Mesodermal cell (in vitro differentiated cells): Measurements from ENCODE around the gene NTN3.

ENCODE experiments used
- H3K27ac ChIP-seq: 2 replicates; pipeline ENCODE4 v1.7.0; 2013; ENCODE audit warnings: mild to moderate bottlenecking, low read depth, low read length, moderate library complexity; ENCODE audit not compliant: severe bottlenecking
- H3K36me3 ChIP-seq: 2 replicates; pipeline ENCODE4 v1.7.1; 2013; ENCODE audit warnings: mild to moderate bottlenecking, low read length, moderate library complexity; ENCODE audit not compliant: control insufficient read depth, insufficient read depth
- H3K4me1 ChIP-seq: one replicate; pipeline ENCODE4 v1.7.1; 2013; ENCODE audit warnings: mild to moderate bottlenecking, low read length; ENCODE audit not compliant: insufficient read depth, control insufficient read depth, poor library complexity, severe bottlenecking
- H3K4me3 ChIP-seq: 2 replicates; pipeline ENCODE4 v1.7.0; 2013; ENCODE audit warnings: low read length, control low read depth, mild to moderate bottlenecking; ENCODE audit not compliant: insufficient read depth, poor library complexity, severe bottlenecking; ENCODE audit errors: extremely low read depth
- H3K9me3 ChIP-seq: 2 replicates; pipeline ENCODE4 v1.7.1; 2013; ENCODE audit warnings: mild to moderate bottlenecking, low read length, moderate library complexity; ENCODE audit not compliant: control insufficient read depth
- WGBS, 2 experiments: methylation state at CpG; one replicate each; pipeline ENCODE4 v1.1.5; 2013; ENCODE audit warnings: missing lambda C conversion rate in 2 of 2; ENCODE audit not compliant: insufficient coverage in 2 of 2; 5-methylcytosine and 5-hydroxymethylcytosine counted together

The NTN3 gene

GRCh38 chr16:2487903-2488531, 16.9 kb downstream of the NTN3 start:
- H3K4me3 ChIP-seq: no peak overlapping the region
- H3K4me1 ChIP-seq: peaks cover 8% of the 10 kb centered on the region
- WGBS, 2 experiments: 92 to 95% methylated on average over 8 to 10 of the region's 15 CpGs

GRCh38 chr16:2489581-2489980, 18.5 kb downstream of the NTN3 start:
- H3K27ac ChIP-seq: no peak overlapping the region
- no peaks in the 10 kb centered on the region for H3K36me3 ChIP-seq
- H3K4me3 ChIP-seq: no peak overlapping the region
- no peaks in the 10 kb centered on the region for H3K9me3 ChIP-seq
- peaks cover 8% of the 10 kb centered on the region for H3K4me1 ChIP-seq
- 92 to 94% methylated on average over 15 of the region's 16 CpGs for WGBS, 2 experiments

More at GRCh38 chr16:2487903-2488531, 16.9 kb downstream of the NTN3 start:
- Histone ChIP-seq H3K27ac (no peak overlapping the region), H3K36me3 (no peaks in the 10 kb centered on the region), H3K9me3 (no peaks in the 10 kb centered on the region)

- 92 to 96% methylated on average over 17 to 20 of the region's 23 CpGs for WGBS, 2 experiments
- peaks cover 8% of the 10 kb centered on the region for H3K4me1 ChIP-seq
- H3K4me3 ChIP-seq: no peak overlapping the region
- no peaks in the 10 kb centered on the region for H3K36me3 ChIP-seq
- H3K27ac ChIP-seq: no peak overlapping the region
- no peaks in the 10 kb centered on the region for H3K9me3 ChIP-seq
Observed at GRCh38 chr16:2490190-2491105, 19.4 kb downstream of the NTN3 start.

GRCh38 chr16:2492292-2492691, 21.2 kb downstream of the NTN3 start:
- H3K36me3 ChIP-seq: no peaks in the 10 kb centered on the region
- H3K4me3 ChIP-seq: no peak overlapping the region
- H3K9me3 ChIP-seq: no peaks in the 10 kb centered on the region
- no peak overlapping the region for H3K27ac ChIP-seq
- peaks cover 2% of the 10 kb centered on the region for H3K4me1 ChIP-seq
- WGBS, 2 experiments: 93 to 98% methylated on average over 12 to 13 of the region's 13 CpGs

- WGBS, 2 experiments: 92 to 97% methylated on average over 3 to 5 of the region's 6 CpGs
- Histone ChIP-seq H3K27ac (no peak overlapping the region), H3K4me3 (no peak overlapping the region), H3K4me1 (no peaks in the 10 kb centered on the region), H3K36me3 (no peaks in the 10 kb centered on the region), H3K9me3 (no peaks in the 10 kb centered on the region)
Observed at GRCh38 chr16:2493605-2494004, 22.5 kb downstream of the NTN3 start.

GRCh38 chr16:2494616-2495015, 23.5 kb downstream of the NTN3 start:
- no peak overlapping the region for H3K27ac ChIP-seq
- H3K9me3 ChIP-seq: no peaks in the 10 kb centered on the region
- H3K4me1 ChIP-seq: no peaks in the 10 kb centered on the region
- H3K4me3 ChIP-seq: no peak overlapping the region
- WGBS, 2 experiments: 88% methylated on average over 4 of the region's 5 CpGs; no CpG with 5 or more reads in 1 of the 2 experiments
- H3K36me3 ChIP-seq: no peaks in the 10 kb centered on the region

GRCh38 chr16:2495041-2495440, 23.9 kb downstream of the NTN3 start:
- Histone ChIP-seq H3K9me3 (no peaks in the 10 kb centered on the region), H3K36me3 (no peaks in the 10 kb centered on the region), H3K4me1 (no peaks in the 10 kb centered on the region), H3K27ac (no peak overlapping the region), H3K4me3 (no peak overlapping the region)
- 88 to 93% methylated on average over 5 of the region's 5 CpGs for WGBS, 2 experiments

GRCh38 chr16:2496223-2497115, 25.4 kb downstream of the NTN3 start:
- Histone ChIP-seq H3K36me3 (no peaks in the 10 kb centered on the region), H3K27ac (no peak overlapping the region), H3K4me1 (peaks cover under 1% of the 10 kb centered on the region), H3K4me3 (no peak overlapping the region), H3K9me3 (no peaks in the 10 kb centered on the region)
- WGBS, 2 experiments: 94 to 97% methylated on average over 62 of the region's 62 CpGs

GRCh38 chr16:2497116-2497630, 26.1 kb downstream of the NTN3 start:
- Histone ChIP-seq H3K36me3 (no peaks in the 10 kb centered on the region), H3K4me3 (no peak overlapping the region), H3K4me1 (peaks cover 5% of the 10 kb centered on the region), H3K9me3 (no peaks in the 10 kb centered on the region), H3K27ac (no peak overlapping the region)
- WGBS, 2 experiments: 87 to 90% methylated on average over 20 to 21 of the region's 21 CpGs
